Uterus (tissue), 2 donors: ENCODE data around the gene SERPINE2.

Experiments
- POLR2A ChIP-seq, 2 donors: fragments of 450-650 bp; IDR thresholded peaks; one replicate each; pipeline ENCODE4 v1.6.1; 2016; ENCODE audit warnings: antibody characterized with exemption in 2 of 2, mild to moderate bottlenecking in 1 of 2, moderate library complexity in 1 of 2
- TF ChIP-seq, protein P1 (sequence below), 4 experiments: fragments of 200-600 bp in 2 of 4; fragments of 450-650 bp in 2 of 4; sonication (generic) in 2 of 4; IDR thresholded peaks; one replicate each; pipeline ENCODE4 v1.5.1; 2016 to 2019; ENCODE audit warnings: antibody characterized with exemption in 4 of 4, mild to moderate bottlenecking in 2 of 4, moderate library complexity in 1 of 4

- TF ChIP-seq, protein P1, sequence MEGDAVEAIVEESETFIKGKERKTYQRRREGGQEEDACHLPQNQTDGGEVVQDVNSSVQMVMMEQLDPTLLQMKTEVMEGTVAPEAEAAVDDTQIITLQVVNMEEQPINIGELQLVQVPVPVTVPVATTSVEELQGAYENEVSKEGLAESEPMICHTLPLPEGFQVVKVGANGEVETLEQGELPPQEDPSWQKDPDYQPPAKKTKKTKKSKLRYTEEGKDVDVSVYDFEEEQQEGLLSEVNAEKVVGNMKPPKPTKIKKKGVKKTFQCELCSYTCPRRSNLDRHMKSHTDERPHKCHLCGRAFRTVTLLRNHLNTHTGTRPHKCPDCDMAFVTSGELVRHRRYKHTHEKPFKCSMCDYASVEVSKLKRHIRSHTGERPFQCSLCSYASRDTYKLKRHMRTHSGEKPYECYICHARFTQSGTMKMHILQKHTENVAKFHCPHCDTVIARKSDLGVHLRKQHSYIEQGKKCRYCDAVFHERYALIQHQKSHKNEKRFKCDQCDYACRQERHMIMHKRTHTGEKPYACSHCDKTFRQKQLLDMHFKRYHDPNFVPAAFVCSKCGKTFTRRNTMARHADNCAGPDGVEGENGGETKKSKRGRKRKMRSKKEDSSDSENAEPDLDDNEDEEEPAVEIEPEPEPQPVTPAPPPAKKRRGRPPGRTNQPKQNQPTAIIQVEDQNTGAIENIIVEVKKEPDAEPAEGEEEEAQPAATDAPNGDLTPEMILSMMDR (IDR thresholded peaks at IDR 0.05) = no peak
- no peak for TF ChIP-seq POLR2A (IDR thresholded peaks at IDR 0.05)
Measured at GRCh38 chr2:223991611-223992010, 47.5 kb downstream of the SERPINE2 start.
